Measurements from ENCODE around the gene C2CD4A.
A peak's percentile ranks its signal among the peaks of the same experiment; 100 is the strongest.

C2CD4A gene

DNA sequence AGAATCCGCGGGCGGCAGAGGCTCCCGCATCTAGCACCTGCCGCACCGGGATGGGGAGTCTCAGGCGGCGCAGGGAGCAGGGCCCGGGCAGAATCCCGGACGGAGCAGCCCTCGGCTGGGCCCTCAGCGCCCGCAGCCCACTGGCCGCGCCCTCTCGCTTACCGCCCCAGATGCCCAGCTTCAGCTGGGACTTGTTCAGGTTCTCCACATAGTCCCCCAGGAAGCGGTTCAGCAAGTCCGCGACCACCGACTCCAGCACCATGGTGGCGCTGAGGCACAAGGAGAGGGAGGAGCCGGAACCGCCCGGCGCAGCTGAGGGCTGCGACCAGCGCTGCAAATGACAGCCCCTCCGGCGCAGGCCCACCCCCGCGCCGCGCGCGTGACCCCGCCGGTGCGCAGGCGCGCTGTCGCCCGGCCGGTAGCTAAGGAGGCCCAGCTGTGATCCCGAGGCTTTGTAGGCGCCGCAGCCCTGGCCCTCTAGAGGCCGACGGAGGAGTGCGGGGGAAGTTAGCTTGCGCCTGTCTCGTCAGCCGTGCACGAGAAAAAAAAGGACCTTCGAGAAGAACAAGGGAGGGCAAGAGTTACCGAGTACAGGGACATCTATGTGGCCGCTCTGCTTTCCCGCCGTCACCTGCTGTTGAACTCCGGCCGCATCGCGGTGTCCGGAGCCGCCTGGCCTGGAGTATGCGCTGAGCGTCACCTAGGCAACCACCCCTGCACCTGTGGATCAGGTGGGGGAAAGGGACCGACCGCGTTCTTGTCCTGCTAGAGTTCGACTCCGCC, 6.5 kb upstream of the C2CD4A start, which contains the start of gene VPS13C:
TSS of gene VPS13C (minus strand) at position 335 of the 783 bp plus-strand sequence. CDS start at position 262, 73 bp downstream.
- peak; percentile 77 for DNase-seq

GRCh38 chr15:62060896-62061280, 5.9 kb upstream of the C2CD4A start:
- no peak for DNase-seq

DNA sequence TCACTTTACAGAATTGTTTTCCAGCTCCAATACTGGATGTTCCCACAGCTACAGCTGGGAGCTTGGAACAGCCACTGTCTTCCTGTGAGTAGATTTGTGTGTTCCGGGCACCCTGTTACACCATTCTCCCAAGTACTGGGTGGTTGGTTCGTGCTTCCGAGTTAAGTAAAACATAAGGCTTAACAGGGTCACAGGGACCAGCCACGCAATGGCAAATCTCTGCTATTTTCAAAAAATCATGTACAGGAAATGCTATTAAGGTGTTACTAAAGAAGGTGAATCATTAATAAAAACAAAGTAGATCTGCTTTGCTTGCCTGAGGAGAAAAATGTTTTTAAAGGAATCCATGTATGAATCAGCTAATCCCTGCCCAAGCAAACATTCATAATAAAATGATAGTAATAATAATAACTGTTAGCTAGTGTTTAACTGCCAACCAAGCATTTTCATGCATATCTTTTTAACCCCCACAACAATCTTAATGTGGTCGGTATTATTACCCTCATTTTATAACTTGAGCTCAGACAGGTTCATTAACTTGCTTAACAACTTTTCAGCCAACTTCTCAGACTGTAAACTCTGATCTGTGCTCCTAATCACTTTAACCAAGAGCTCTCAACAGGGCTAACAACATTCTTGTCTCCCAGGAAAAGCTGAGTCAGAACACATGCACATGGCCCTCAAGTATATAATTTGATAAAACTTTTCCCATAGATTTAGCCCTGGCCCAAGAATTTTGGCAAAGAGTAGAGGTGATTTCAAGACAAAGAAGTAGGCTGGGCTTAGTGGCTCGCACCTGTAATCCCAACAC, 2.7 kb upstream of the C2CD4A start:
- DNase-seq, result no peak

DNA sequence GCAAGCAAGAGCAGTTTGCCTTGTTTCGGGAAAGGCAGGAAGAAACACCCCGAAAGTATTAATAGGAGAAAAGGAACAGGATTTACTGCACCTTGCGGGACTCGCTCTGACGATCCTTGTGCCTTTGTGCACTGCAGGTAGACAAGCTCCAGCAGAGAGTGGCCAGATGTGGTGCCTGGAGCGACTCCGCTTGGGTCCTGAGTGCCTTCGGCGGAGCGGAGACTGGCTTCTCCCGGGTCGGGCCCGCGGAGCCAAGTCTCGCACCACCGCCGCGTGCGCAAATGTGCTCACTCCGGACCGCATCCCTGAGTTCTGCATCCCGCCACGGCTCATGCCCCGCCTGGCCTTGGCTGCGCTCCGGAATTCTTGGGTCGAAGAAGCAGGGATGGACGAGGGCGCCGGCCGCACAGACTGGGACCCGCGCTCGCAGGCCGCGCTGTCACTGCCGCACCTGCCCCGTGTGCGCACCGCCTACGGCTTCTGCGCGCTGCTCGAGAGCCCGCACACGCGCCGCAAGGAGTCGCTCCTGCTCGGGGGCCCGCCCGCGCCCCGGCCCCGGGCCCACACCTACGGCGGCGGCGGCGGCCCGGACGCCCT, 769 bp downstream of the C2CD4A start:
- no peak for DNase-seq

DNA sequence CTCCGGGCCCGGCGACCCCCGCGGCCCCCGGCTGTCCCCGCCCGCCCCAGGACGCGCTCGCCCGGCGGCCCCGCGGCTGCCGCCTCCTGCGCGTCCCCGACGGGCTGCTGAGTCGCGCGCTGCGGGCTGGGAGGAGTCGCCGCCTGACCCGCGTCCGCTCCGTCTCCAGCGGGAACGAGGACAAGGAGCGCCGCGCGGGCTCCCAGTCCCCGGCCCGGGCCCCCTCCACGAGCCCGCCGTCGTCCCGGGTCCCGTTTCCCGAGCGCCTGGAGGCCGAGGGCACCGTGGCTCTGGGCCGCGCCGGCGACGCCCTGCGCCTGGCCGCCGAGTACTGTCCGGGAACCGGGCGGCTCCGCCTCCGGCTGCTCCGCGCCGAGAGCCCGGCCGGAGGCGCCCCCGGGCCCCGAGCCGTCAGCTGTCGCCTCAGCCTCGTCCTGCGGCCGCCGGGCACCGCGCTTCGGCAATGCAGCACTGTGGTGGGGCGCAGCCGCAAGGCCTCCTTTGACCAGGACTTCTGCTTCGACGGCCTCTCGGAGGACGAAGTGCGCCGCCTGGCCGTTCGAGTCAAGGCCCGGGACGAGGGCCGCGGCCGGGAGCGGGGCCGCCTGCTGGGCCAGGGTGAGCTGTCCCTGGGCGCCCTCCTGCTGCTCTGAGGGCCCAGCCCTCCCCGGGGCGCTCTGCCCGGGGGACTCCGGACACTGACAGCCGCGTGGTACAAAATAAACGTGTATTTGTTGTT, 1.5 kb downstream of the C2CD4A start:
- no peak for DNase-seq

GRCh38 chr15:62068810-62069167, 2.0 kb downstream of the C2CD4A start:
- DNase-seq, result no peak

- DNase-seq, result no peak
These were observed 2.8 kb downstream of the C2CD4A start for GRCh38 chr15:62069551-62069950.

DNA sequence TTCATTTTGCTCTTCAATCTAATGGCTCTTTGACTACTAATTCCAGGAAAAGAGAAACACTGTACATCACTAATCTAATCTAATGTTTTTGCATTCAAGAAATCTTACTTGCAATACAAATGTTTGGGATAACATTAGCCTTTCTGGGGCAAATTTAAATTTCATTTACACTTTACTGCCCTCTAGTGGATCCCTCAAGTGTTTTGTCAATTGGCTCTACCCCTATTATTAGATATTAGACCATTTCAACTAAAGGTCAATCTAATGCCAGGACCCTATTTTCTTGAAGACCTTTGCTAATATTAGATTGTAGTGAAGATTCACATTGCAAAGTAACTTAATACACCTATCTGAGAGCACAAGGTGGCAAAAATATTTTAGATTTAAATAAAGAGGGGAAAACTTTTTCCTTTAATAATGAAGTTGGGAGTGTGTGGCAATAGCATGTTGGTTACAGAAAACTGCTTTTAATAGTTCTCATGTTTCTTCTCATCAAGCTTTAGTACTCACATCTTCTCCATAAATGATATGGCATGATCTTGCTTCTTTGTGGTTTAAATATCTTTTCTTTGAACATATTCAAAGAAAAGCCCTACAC, 5.0 kb downstream of the C2CD4A start:
- no peak for DNase-seq

DNA sequence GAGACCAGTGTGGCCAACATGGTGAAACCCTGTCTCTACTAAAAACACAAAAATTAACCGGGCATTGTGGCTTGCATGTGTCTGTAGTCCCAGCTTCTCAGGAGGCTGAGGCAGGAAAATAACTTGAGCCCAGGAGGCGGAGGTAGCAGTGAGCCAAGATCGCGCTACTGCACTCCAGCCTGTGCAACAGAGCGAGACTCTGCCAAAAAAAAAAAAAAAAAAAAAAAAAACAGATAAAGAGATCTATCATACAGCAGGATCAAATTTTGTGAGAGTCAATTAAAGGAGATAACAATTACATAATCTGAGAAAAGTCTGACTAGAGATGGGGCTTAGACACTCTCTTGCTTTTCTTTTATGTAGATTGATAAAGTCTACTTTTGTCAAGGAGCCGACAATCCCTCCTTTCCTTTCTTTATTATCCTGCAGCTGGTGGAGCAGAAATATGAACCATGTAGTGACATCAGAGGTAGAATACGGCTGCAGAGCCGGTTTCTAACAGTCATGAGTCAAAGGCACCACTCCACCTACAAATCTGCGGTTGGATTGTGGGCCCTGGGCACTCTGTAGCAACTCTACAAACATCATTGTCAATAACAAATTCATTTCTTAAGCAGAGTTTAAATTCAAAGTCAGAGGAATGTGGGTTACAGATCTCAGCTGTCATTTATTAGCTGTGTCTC, 9.0 kb downstream of the C2CD4A start:
- peak; percentile 75 for DNase-seq

GRCh38 chr15:62079594-62079993, 12.8 kb downstream of the C2CD4A start:
- no peak for DNase-seq

DNA sequence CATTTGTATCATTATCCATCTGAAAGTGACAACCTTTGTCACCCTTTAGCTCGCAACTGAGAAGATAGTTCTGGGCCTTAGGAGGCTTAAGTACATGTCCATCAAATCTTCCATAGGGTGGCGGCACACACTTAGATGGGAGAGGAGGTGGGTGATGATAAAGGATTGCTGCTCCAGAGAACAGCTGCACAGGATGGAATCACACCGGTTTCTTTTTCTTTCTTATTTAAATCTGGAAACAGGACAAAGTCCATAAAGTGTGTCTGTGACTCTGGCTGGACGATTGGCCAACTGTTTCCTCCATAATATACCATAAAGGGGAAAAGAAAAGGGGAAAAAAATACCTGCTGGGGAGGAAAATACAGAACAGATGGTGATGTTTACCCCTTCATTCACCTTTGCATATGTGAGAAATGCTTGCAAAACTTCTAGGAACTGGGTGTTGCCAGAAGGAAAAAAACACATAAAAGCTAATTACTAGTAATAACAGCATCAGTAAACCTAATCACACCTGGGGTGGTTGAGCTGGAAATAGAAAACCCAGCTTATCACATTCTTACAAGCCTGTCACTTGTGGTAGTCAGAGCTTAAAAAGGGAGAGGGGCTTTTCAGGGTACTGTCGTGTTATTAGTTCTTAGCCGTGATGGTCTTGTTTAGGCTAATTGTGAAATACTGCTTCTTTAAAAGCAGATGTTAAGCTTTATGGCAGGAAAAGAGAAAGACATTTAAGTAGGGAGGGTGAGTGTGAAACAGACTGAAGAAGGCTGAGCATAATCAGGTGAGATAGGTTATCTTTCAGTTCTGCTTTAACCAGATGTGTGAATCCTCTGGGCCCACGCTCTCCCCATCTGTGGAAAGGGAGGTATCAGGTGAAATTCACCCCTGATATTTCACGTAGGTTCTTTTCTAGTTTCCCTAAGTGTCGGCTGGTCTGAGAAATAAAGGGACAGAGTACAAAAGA, 16.7 kb downstream of the C2CD4A start:
- no peak for DNase-seq

GRCh38 chr15:62085740-62086139, 19.0 kb downstream of the C2CD4A start:
- DNase-seq, result no peak

DNA sequence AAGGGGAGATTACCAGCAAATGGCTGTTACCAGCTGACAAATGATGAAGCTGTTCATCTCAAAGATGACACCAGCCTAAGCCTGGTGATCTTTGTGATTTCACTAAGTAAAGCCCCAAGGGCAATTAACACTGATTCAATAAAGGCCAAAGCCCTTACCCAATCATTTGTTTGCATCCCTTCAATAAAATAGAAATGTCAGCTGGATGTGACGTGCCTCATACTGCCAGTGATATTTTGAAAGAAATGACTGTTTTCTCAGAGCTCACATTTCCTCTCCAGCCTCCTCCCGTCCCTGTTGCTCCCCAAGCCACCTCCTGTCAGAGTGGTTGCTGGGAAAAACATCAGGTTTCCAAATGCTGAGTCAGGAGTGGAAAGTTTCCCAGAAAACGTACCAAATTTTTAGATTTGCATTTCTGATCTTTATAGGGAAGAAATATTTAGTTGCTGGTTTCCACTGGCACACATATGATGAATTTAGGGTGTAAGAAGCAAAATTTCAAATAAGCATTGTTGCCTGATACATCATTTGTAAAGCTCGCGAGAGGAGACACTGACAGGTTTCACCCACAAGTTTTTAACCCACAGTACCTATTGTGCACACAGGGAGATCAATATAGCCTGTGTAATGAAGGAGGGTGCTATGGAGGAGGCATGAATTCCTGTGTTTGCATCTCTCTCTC, 21.0 kb downstream of the C2CD4A start:
- no peak for DNase-seq

DNA sequence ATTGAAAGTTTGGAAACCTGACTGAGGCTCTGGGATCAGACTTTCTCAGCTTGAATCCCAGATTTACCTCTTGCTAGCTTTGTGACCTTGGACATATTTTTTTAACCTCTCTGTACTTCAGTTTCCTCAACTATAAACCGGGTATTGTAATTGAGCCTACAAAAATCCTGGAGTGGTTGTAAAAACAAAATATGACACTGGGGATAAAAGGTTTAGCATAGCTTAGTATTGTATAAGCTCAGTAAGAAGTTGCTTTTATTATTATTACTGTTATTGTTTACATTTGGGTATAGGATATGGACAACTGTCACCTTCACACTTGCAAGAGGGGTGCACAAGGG, 21.5 kb downstream of the C2CD4A start:
- no peak for DNase-seq

DNA sequence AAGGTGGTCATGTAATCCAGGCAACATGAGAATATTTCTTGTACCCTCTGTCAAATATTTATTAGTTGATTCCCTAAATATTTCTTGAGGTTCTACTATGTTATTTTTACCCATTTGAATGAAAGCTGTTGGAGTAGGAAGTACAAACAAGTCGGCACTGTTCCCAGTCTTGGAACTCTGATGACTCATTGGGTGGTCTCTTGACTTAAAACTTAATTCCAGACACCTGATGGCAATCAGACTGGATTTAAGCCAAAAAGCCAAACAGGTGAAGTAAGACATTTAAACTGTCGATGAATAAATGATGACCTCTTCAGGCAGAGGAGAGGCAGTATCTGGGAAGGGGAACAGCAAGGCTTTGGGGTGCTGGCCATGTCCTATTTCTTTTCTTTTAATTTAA, 22.8 kb downstream of the C2CD4A start:
- no peak for DNase-seq

GRCh38 chr15:62090988-62091387, 24.2 kb downstream of the C2CD4A start:
- no peak for DNase-seq

DNA sequence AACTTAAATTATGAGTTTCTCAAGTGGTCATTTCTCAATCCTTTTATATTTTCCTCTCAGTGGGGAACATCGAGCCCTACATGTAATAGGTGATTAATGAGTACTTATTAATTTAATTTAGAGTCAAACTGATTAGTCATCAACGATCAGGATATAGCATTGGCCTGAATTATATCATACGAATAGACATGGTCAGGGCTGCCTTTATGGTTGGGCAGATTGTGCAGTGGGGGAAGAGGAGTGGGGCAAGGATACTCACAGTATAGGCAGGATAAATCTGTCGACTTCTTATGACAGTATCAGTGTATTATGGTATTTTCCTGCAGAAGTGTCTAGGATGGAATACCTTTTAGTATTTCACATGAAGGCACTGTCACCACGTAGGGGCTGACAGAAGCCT, 27.0 kb downstream of the C2CD4A start:
- no peak for DNase-seq

DNA sequence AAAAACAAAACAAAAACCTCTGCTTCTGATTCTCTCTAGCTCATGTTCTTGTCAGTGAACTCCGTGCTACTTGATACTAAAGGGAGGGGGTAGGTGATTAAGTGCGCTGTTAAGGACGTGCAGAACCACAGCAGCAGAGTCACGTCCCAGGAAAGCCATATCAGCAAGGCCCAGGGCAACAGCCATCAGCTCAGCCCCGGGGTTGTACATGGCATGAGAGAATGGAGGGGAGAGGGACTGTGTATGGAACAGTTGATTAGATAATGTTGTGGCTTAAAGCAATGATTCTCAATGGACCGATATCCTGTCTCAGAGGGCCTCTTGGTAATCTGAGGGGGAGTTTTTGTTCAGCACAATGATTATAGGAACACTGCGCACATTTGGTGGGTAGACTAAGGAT, 27.6 kb downstream of the C2CD4A start:
- no peak for DNase-seq

- no peak for DNase-seq
These were observed 32.4 kb downstream of the C2CD4A start for GRCh38 chr15:62099094-62099601.

DNA sequence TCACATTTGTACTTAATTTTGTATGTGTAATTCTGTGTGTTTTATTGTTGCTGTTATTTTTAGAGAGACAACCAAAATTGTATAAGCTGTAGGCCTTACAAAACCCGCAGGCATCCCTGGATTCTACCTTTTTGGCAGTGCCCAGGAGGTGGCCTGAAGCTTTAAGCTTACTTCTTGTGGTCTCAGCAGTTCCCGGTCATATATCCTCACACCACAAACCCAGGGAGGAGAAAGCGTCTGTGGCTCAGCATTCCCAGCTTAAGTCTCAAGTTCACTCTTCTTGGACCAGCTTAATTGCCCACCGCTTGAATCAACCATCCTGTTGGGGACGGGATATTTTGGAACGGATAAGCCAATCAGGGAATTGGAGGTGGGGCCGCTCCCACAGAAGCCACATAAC, 36.7 kb downstream of the C2CD4A start:
- DNase-seq, result no peak

Measured in NCI-H2029 (cell line).